Spleen (tissue), 7 donors: ENCODE data around the gene IDUA.

Experiments used
- CTCF ChIP-seq, 11 experiments: fragments of 200-600 bp in 7 of 11; fragments of 450-650 bp in 4 of 11; sonication (generic) in 4 of 11; IDR thresholded peaks in 8 of 11; conservative IDR thresholded peaks in 3 of 11; 1 replicate in 7 of 11; 2 replicates in 4 of 11; pipeline versions ENCODE4 v1.4.0 to v1.8.0; 2016 to 2021; ENCODE audit warnings: antibody characterized with exemption in 11 of 11, inconsistent platforms in 4 of 11, mild to moderate bottlenecking in 1 of 11
- POLR2A ChIP-seq, 3 donors: fragments of 450-650 bp; IDR thresholded peaks; one replicate each; pipeline ENCODE4 v1.5.1; 2017; ENCODE audit warnings: antibody characterized with exemption in 3 of 3, mild to moderate bottlenecking in 1 of 3
- POLR2AphosphoS5 ChIP-seq, 3 donors: sonication (generic); formaldehyde crosslinking; IDR thresholded peaks; one replicate each; pipeline ENCODE4 v1.5.1; 2017; ENCODE audit warnings: antibody characterized with exemption in 3 of 3
- donor health status: DM: no; HTN: no; CAD: no; lungs with moderate emphysema.
- donor health status: DM: no; HTN: no; CAD: no.
- donor health status: DM: no; HTN: no; CAD: no.

- TF ChIP-seq CTCF (IDR thresholded peaks at IDR 0.05 in 8 of 11, conservative IDR thresholded peaks at IDR 0.05 in 3 of 11) (no peak), POLR2A (IDR thresholded peaks at IDR 0.05) (no peak), POLR2AphosphoS5 (IDR thresholded peaks at IDR 0.05) (peak in 1 of 3 donors; percentile 2)
These were observed 35.7 kb upstream of the IDUA start for GRCh38 chr4:951186-951585.
